Measurements from ENCODE around the gene CACNA1B. TPM values are rescaled to one million over a fixed set of nuclear protein-coding genes. Genes with fewer than 3 reads are reported as not detected.

Gene CACNA1B
- total and polyA plus RNA-seq, 3 donors from 2014 or later, result 7.6 to 15.7 (median 11.0) TPM

GRCh38 chr9:137907776-137908175 lies 30.2 kb downstream of the CACNA1B start:
- Histone ChIP-seq H3K4me1 (no peaks in the 10 kb centered on the region), H3K4me3 (no peak overlapping the region), H3K27me3 (no peaks in the 10 kb centered on the region), H3K9me3 (no peaks in the 10 kb centered on the region), H3K27ac (no peak overlapping the region), H3K36me3 (ENCODE audit: low read depth, missing control alignments) (no peaks in the 10 kb centered on the region)
- 86 to 88% methylated on average over 10 of the region's 10 CpGs for WGBS, 2 donors
- TF ChIP-seq CTCF (IDR thresholded peaks at IDR 0.05) (no peak), POLR2A (IDR thresholded peaks at IDR 0.05) (no peak)
- intact Hi-C loops (cut with DNase I; ENCODE audit: low total_unique reads), result no loop called here
- DNase-seq, result no peak

GRCh38 chr9:137912671-137913070 lies 35.1 kb downstream of the CACNA1B start:
- Histone ChIP-seq H3K4me1 (no peaks in the 10 kb centered on the region), H3K4me3 (no peak overlapping the region), H3K27ac (no peak overlapping the region), H3K9me3 (no peaks in the 10 kb centered on the region), H3K36me3 (ENCODE audit: low read depth, missing control alignments) (no peaks in the 10 kb centered on the region), H3K27me3 (no peaks in the 10 kb centered on the region)
- 80 to 100% methylated on average over 2 to 3 of the region's 3 CpGs for WGBS, 2 donors
- DNase-seq, result no peak
- TF ChIP-seq POLR2A (IDR thresholded peaks at IDR 0.05) (no peak), CTCF (IDR thresholded peaks at IDR 0.05) (no peak)
- intact Hi-C loops (cut with DNase I; ENCODE audit: low total_unique reads), result no loop called here

GRCh38 chr9:137913132-137913531 lies 35.5 kb downstream of the CACNA1B start:
- H3K27me3 ChIP-seq, result no peaks in the 10 kb centered on the region
- no peak overlapping the region for H3K4me3 ChIP-seq
- intact Hi-C loops (cut with DNase I; ENCODE audit: low total_unique reads), result no loop called here
- H3K36me3 ChIP-seq (ENCODE audit: low read depth, missing control alignments), result no peaks in the 10 kb centered on the region
- no peak for TF ChIP-seq CTCF (IDR thresholded peaks at IDR 0.05)
- no peak for TF ChIP-seq POLR2A (IDR thresholded peaks at IDR 0.05)
- no peaks in the 10 kb centered on the region for H3K9me3 ChIP-seq
- no peak overlapping the region for H3K27ac ChIP-seq
- 93% methylated on average over 7 of the region's 7 CpGs for WGBS, 2 donors
- DNase-seq, result no peak
- H3K4me1 ChIP-seq, result no peaks in the 10 kb centered on the region

- no peaks in the 10 kb centered on the region for H3K4me1 ChIP-seq
- DNase-seq, result no peak
- WGBS, 2 donors, result 65 to 69% methylated on average over 5 of the region's 5 CpGs
- H3K4me3 ChIP-seq, result no peak overlapping the region
- TF ChIP-seq CTCF (IDR thresholded peaks at IDR 0.05), result no peak
- TF ChIP-seq POLR2A (IDR thresholded peaks at IDR 0.05), result no peak
- H3K27me3 ChIP-seq, result no peaks in the 10 kb centered on the region
- H3K36me3 ChIP-seq (ENCODE audit: low read depth, missing control alignments), result no peaks in the 10 kb centered on the region
- no peak overlapping the region for H3K27ac ChIP-seq
- H3K9me3 ChIP-seq, result no peaks in the 10 kb centered on the region
- intact Hi-C loops (cut with DNase I; ENCODE audit: low total_unique reads), result no loop called here
Observed at GRCh38 chr9:137913771-137914767, 36.5 kb downstream of the CACNA1B start.

Data from testis (tissue), 3 donors.